HEK293 (cell line): Measurements from ENCODE around the gene GSG1L.
A peak's percentile ranks its signal among the peaks of the same experiment; 100 is the strongest.

ENCODE experiments used
- CTCF ChIA-PET: fragments of 350-600 bp; formaldehyde crosslinking; extraction: SDS; loops from one replicate; lab custom pipeline; 2021; ENCODE audit warnings: antibody characterized with exemption; lab: Yijun Ruan, JAX
- POLR2A ChIA-PET: fragments of 300-600 bp; formaldehyde crosslinking; extraction: SDS; loops from one replicate; lab custom pipeline; 2020; ENCODE audit warnings: antibody characterized with exemption, inconsistent platforms; lab: Yijun Ruan, JAX
- H3K27ac ChIP-seq: fragments of 200-500 bp; sonication (Bioruptor generic); 2 replicates; pipeline ENCODE4 v1.5.1; 2014; ENCODE audit warnings: low read depth, low read length, control low read depth, inconsistent platforms; ENCODE audit errors: extremely low read depth
- H3K36me3 ChIP-seq, 2 experiments: fragments of 200-500 bp in 1 of 2; sonication (Bioruptor generic) in 1 of 2; 1 replicate in 1 of 2; 2 replicates in 1 of 2; pipeline ENCODE4 v1.5.1; 2014 to 2017; ENCODE audit warnings: inconsistent platforms in 2 of 2, low read length in 2 of 2; ENCODE audit not compliant: control insufficient read depth in 2 of 2, insufficient read depth in 1 of 2
- H3K4me1 ChIP-seq: fragments of 200-500 bp; sonication (Bioruptor generic); 2 replicates; pipeline ENCODE4 v1.5.1; 2014; ENCODE audit warnings: mild to moderate bottlenecking, low read length, inconsistent platforms; ENCODE audit not compliant: control insufficient read depth, insufficient read depth
- H3K4me3 ChIP-seq: 2 replicates; pipeline ENCODE4 v1.5.1; 2011; ENCODE audit warnings: low read depth, mild to moderate bottlenecking, control low read depth, low read length, moderate library complexity
- H3K9me3 ChIP-seq: fragments of 200-500 bp; sonication (Bioruptor generic); 2 replicates; pipeline ENCODE4 v1.5.1; 2014; ENCODE audit warnings: low read depth, low read length, inconsistent platforms; ENCODE audit not compliant: control insufficient read depth, insufficient read depth
- ATF2 ChIP-seq: fragments of 450-650 bp; formaldehyde crosslinking; IDR thresholded peaks from 2 replicates; pipeline ENCODE4 v1.5.1; 2016; ENCODE audit warnings: missing biosample characterization, missing genetic modification characterization, low read depth
- GLIS1 ChIP-seq: fragments of 450-650 bp; formaldehyde crosslinking; IDR thresholded peaks from 2 replicates; pipeline ENCODE4 v1.5.1; 2016; ENCODE audit warnings: missing biosample characterization, missing genetic modification characterization
- KLF16 ChIP-seq: fragments of 450-650 bp; formaldehyde crosslinking; IDR thresholded peaks from 2 replicates; pipeline ENCODE4 v1.5.1; 2017; ENCODE audit warnings: missing biosample characterization, missing genetic modification characterization
- OSR2 ChIP-seq: fragments of 450-650 bp; formaldehyde crosslinking; IDR thresholded peaks from 2 replicates; pipeline ENCODE4 v1.5.1; 2016; ENCODE audit warnings: missing biosample characterization, missing genetic modification characterization
- OVOL3 ChIP-seq: fragments of 450-650 bp; formaldehyde crosslinking; IDR thresholded peaks from 2 replicates; pipeline ENCODE4 v1.5.1; 2016; ENCODE audit warnings: missing biosample characterization, missing genetic modification characterization
- RBAK ChIP-seq: fragments of 450-650 bp; formaldehyde crosslinking; IDR thresholded peaks from 2 replicates; pipeline ENCODE4 v1.5.1; 2016; ENCODE audit warnings: missing biosample characterization, missing genetic modification characterization
- SP3 ChIP-seq: fragments of 450-650 bp; formaldehyde crosslinking; IDR thresholded peaks from 2 replicates; pipeline ENCODE4 v1.5.1; 2016; ENCODE audit warnings: missing biosample characterization, missing genetic modification characterization
- WT1 ChIP-seq: fragments of 450-650 bp; formaldehyde crosslinking; IDR thresholded peaks from 2 replicates; pipeline ENCODE4 v1.5.1; 2016; ENCODE audit warnings: missing biosample characterization, missing genetic modification characterization
- YY2 ChIP-seq: fragments of 450-650 bp; formaldehyde crosslinking; IDR thresholded peaks from 2 replicates; pipeline ENCODE4 v1.5.1; 2016; ENCODE audit warnings: missing biosample characterization, missing genetic modification characterization
- ZBTB8A ChIP-seq: fragments of 450-650 bp; formaldehyde crosslinking; IDR thresholded peaks from 2 replicates; pipeline ENCODE4 v1.5.1; 2016; ENCODE audit warnings: missing biosample characterization, missing genetic modification characterization
- ZFHX2 ChIP-seq: fragments of 450-650 bp; formaldehyde crosslinking; conservative IDR thresholded peaks from 2 replicates; pipeline ENCODE4 v1.5.1; 2016; ENCODE audit warnings: missing biosample characterization, missing genetic modification characterization
- ZIC2 ChIP-seq: fragments of 450-650 bp; formaldehyde crosslinking; IDR thresholded peaks from 2 replicates; pipeline ENCODE4 v1.5.1; 2016; ENCODE audit warnings: missing biosample characterization, missing genetic modification characterization
- ZNF121 ChIP-seq: fragments of 450-650 bp; formaldehyde crosslinking; IDR thresholded peaks from 2 replicates; pipeline ENCODE4 v1.5.1; 2016; ENCODE audit warnings: missing biosample characterization, missing genetic modification characterization
- ZNF138 ChIP-seq: fragments of 450-650 bp; formaldehyde crosslinking; IDR thresholded peaks from 2 replicates; pipeline ENCODE4 v1.5.1; 2016; ENCODE audit warnings: missing biosample characterization, missing genetic modification characterization, borderline replicate concordance
- ZNF18 ChIP-seq: fragments of 450-650 bp; formaldehyde crosslinking; IDR thresholded peaks from 2 replicates; pipeline ENCODE4 v1.5.1; 2016; ENCODE audit warnings: missing biosample characterization, missing genetic modification characterization
- ZNF184 ChIP-seq: fragments of 450-650 bp; IDR thresholded peaks from 2 replicates; pipeline ENCODE4 v1.5.1; 2018; ENCODE audit warnings: missing biosample characterization, mild to moderate bottlenecking, missing genetic modification characterization
- ZNF221 ChIP-seq: fragments of 450-650 bp; formaldehyde crosslinking; IDR thresholded peaks from 2 replicates; pipeline ENCODE4 v1.5.1; 2017; ENCODE audit warnings: missing biosample characterization, missing genetic modification characterization, borderline replicate concordance
- ZNF488 ChIP-seq: fragments of 450-650 bp; formaldehyde crosslinking; IDR thresholded peaks from 2 replicates; pipeline ENCODE4 v1.5.1; 2016; ENCODE audit warnings: missing biosample characterization, missing genetic modification characterization
- ZNF548 ChIP-seq: fragments of 450-650 bp; formaldehyde crosslinking; IDR thresholded peaks from 2 replicates; pipeline ENCODE4 v1.5.1; 2016; ENCODE audit warnings: missing biosample characterization, missing genetic modification characterization
- ZNF701 ChIP-seq: fragments of 450-650 bp; formaldehyde crosslinking; IDR thresholded peaks from 2 replicates; pipeline ENCODE4 v1.5.1; 2016; ENCODE audit warnings: missing biosample characterization, missing genetic modification characterization
- ZNF768 ChIP-seq: fragments of 450-650 bp; formaldehyde crosslinking; IDR thresholded peaks from 2 replicates; pipeline ENCODE4 v1.5.1; 2018; ENCODE audit warnings: missing biosample characterization, mild to moderate bottlenecking, missing genetic modification characterization
- ZNF837 ChIP-seq: fragments of 450-650 bp; formaldehyde crosslinking; IDR thresholded peaks from 2 replicates; pipeline ENCODE4 v1.5.1; 2016; ENCODE audit warnings: missing biosample characterization, missing genetic modification characterization
- ZSCAN4 ChIP-seq: fragments of 450-650 bp; formaldehyde crosslinking; IDR thresholded peaks from 2 replicates; pipeline ENCODE4 v1.5.1; 2017; ENCODE audit warnings: missing biosample characterization, missing genetic modification characterization
- ZXDB ChIP-seq: fragments of 450-650 bp; formaldehyde crosslinking; IDR thresholded peaks from 2 replicates; pipeline ENCODE4 v1.5.1; 2016; ENCODE audit warnings: missing biosample characterization, missing genetic modification characterization

Gene GSG1L

GRCh38 chr16:27883576-27883975 is 179.9 kb downstream of the GSG1L start:
- H3K36me3 ChIP-seq, result no peaks in the 10 kb centered on the region
- ChIA-PET POLR2A (no interaction called here), CTCF (interaction anchor here (1.1 kb wide), 1 partner anchor 16 kb away, joined by 3 read pairs; no protein-coding TSS in a partner anchor)
- no peak overlapping the region for H3K27ac ChIP-seq
- H3K4me3 ChIP-seq, result no peak overlapping the region
- no peak for TF ChIP-seq ZBTB8A (tag by site-specific recombination)
- TF ChIP-seq ZFHX2 (tag by site-specific recombination), result no peak
- TF ChIP-seq WT1 (tag by site-specific recombination), result no peak
- TF ChIP-seq ZNF121, result no peak
- no peak for TF ChIP-seq ZNF837 (tag by site-specific recombination)
- TF ChIP-seq ATF2 (tag by site-specific recombination), result no peak
- TF ChIP-seq ZSCAN4 (tag by site-specific recombination), result no peak
- TF ChIP-seq ZNF488 (tag by site-specific recombination), result no peak
- no peak for TF ChIP-seq RBAK
- no peak for TF ChIP-seq ZNF18 (tag by site-specific recombination)
- no peak for TF ChIP-seq OVOL3 (tag by site-specific recombination)
- no peak for TF ChIP-seq ZNF138 (tag by site-specific recombination)
- no peak for TF ChIP-seq YY2 (tag by site-specific recombination)
- no peak for TF ChIP-seq ZNF184 (tag by site-specific recombination)
- no peak for TF ChIP-seq KLF16 (tag by site-specific recombination)
- TF ChIP-seq SP3 (tag by site-specific recombination), result no peak
- no peak for TF ChIP-seq ZXDB (tag by site-specific recombination)
- no peak for TF ChIP-seq ZNF548 (tag by site-specific recombination)
- TF ChIP-seq ZNF768 (tag by site-specific recombination), result no peak
- TF ChIP-seq ZNF701 (tag by site-specific recombination), result no peak
- no peaks in the 10 kb centered on the region for H3K4me1 ChIP-seq
- no peaks in the 10 kb centered on the region for H3K9me3 ChIP-seq

- Histone ChIP-seq H3K4me3 (no peak overlapping the region), H3K4me1 (no peaks in the 10 kb centered on the region)
- POLR2A ChIA-PET, result no interaction called here
- TF ChIP-seq GLIS1 (tag by site-specific recombination), result 0 out of 2 replicates have a peak, but pooled peaks have one; percentile 28
- no peak for TF ChIP-seq OSR2
- peak; percentile 86 for TF ChIP-seq ZIC2
- no peak for TF ChIP-seq ZNF221 (tag by site-specific recombination)
- TF ChIP-seq, all 188 proteins: peak for 2
- H3K9me3 ChIP-seq, result no peaks in the 10 kb centered on the region
- CTCF ChIA-PET, result interaction anchor here (0.6 kb wide), 1 partner anchor 312 kb away, joined by 4 read pairs; no protein-coding TSS in a partner anchor
- H3K27ac ChIP-seq, result no peak overlapping the region
- H3K36me3 ChIP-seq, result no peaks in the 10 kb centered on the region
These were observed 183.2 kb downstream of the GSG1L start for GRCh38 chr16:27880287-27880686.
